Natural killer cell (primary cell): Measurements from ENCODE around the gene NAV2. TPM values are rescaled to one million over a fixed set of nuclear protein-coding genes. Genes with fewer than 3 reads are reported as not detected.
"Not testable (repeated sequence)": the region's sequence is repeated elsewhere in the genome, so short reads cannot be mapped to it uniquely, and the experiment has no call there.

Source experiments
- ATAC-seq, 3 donors: fragments of 150-1000 bp in 2 of 3; fragments of 200-7000 bp in 1 of 3; cut with Tn5 transposase; 1 replicate in 1 of 3; 2 replicates in 2 of 3; pipeline ENCODE4 v1.10.0; 2021; ENCODE audit warnings: mild to moderate bottlenecking in 2 of 3, moderate library complexity in 2 of 3
- DNase-seq, 2 donors: peaks; one replicate each; pipeline versions ENCODE4 v3.0.0 to v3.0.0-alpha.2; 2013 to 2021; ENCODE audit warnings: mixed read lengths in 1 of 2
- H3K27ac ChIP-seq: one replicate; pipeline ENCODE4 v1.5.1; 2013; ENCODE audit warnings: mild to moderate bottlenecking, low read length
- H3K27me3 ChIP-seq: one replicate; pipeline ENCODE4 v1.6.1; 2013; ENCODE audit warnings: low read length; ENCODE audit not compliant: control insufficient read depth, insufficient read depth
- H3K36me3 ChIP-seq: one replicate; pipeline ENCODE4 v1.6.1; 2013; ENCODE audit warnings: low read length; ENCODE audit not compliant: control insufficient read depth, insufficient read depth
- H3K4me1 ChIP-seq: one replicate; pipeline ENCODE4 v1.6.1; 2013; ENCODE audit warnings: low read length; ENCODE audit not compliant: control insufficient read depth, insufficient read depth
- H3K4me3 ChIP-seq: one replicate; pipeline ENCODE4 v1.5.1; 2013; ENCODE audit warnings: low read length
- H3K9me3 ChIP-seq: one replicate; pipeline ENCODE4 v1.6.1; 2013; ENCODE audit warnings: low read length; ENCODE audit not compliant: control insufficient read depth, insufficient read depth
- H3K27ac Mint-ChIP-seq, 2 donors: one replicate each; pipeline ENCODE4 v1.8.0; 2022; ENCODE audit warnings: mild to moderate bottlenecking in 2 of 2, mixed read lengths in 2 of 2, moderate library complexity in 1 of 2
- H3K27me3 Mint-ChIP-seq, 2 donors: one replicate each; pipeline ENCODE4 v1.8.0; 2022; ENCODE audit warnings: low read depth in 2 of 2, mixed read lengths in 2 of 2
- H3K36me3 Mint-ChIP-seq: one replicate; pipeline ENCODE4 v1.8.0; 2022; ENCODE audit warnings: mixed read lengths
- H3K4me1 Mint-ChIP-seq, 2 donors: one replicate each; pipeline ENCODE4 v1.8.0; 2022; ENCODE audit warnings: mixed read lengths in 2 of 2
- H3K4me3 Mint-ChIP-seq: one replicate; pipeline ENCODE4 v1.8.0; 2022; ENCODE audit warnings: mild to moderate bottlenecking, moderate library complexity, mixed read lengths
- H3K9me3 Mint-ChIP-seq, 2 donors: one replicate each; pipeline ENCODE4 v1.8.0; 2022; ENCODE audit warnings: mixed read lengths in 2 of 2
- CTCF ChIP-seq: fragments of 200-600 bp; IDR thresholded peaks from one replicate; pipeline ENCODE4 v1.8.0; 2022; ENCODE audit warnings: antibody characterized with exemption
- WGBS: methylation state at CpG from one replicate; pipeline ENCODE4 v1.1.7; 2013; ENCODE audit warnings: missing lambda C conversion rate; ENCODE audit not compliant: insufficient coverage; 5-methylcytosine and 5-hydroxymethylcytosine counted together
- intact Hi-C: fragments of 100-400 bp; cut with micrococcal nuclease; formaldehyde crosslinking; loops from one replicate; pipeline ENCODE4 v1.14.2; 2022
- total RNA-seq, 4 donors: library from RNA; stranded (reverse); fragments of 120-200 nt in 1 of 4; gene quantifications; one replicate each; pipeline versions ENCODE4 v1.2.3 to v1.2.4, GENCODE V29; 2013 to 2022

The NAV2 gene
- total RNA-seq, 3 donors from 2014 or later (not counting 1 experiment from before 2014, with no cell fraction given): 0.14 to 1.6 (median 0.43) TPM

DNA sequence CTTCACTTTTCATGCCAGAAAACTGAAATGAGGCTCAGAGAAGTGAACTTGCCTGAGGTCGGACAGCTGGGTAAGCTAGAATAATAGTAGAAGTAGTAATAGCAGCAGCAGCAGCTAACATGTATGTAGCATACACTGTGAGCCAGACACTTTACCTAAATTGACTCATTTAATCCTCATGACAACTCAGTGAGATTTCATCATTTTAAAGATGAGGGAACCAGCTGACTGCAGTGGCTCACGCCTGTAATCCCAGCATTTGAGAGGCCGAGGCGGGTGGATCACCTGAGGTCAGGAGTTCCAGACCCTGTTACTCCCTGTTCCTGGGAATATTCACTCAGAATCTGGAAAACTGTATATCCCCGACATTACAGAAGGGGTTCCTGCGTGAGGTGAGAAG, 293.1 kb downstream of the NAV2 start:
- DNase-seq (no peak), ATAC-seq (no peak)
- Histone ChIP-seq H3K4me1 (peaks cover 5% of the 10 kb centered on the region), H3K4me3 (no peak overlapping the region), H3K27me3 (no peaks in the 10 kb centered on the region), H3K36me3 (no peaks in the 10 kb centered on the region), H3K27ac (no peak overlapping the region), H3K9me3 (no peaks in the 10 kb centered on the region)
- H3K4me1 Mint-ChIP-seq: peaks cover 7 to 8% of the 10 kb centered on the region in 2 donors
- H3K9me3 Mint-ChIP-seq: no peaks in the 10 kb centered on the region
- intact Hi-C loops: no loop called here
- peaks cover 0 to 5% of the 10 kb centered on the region in 2 donors for H3K27me3 Mint-ChIP-seq
- no peak for TF ChIP-seq CTCF
- H3K27ac Mint-ChIP-seq: no peak overlapping the region
- 88% methylated on average over 6 of the region's 6 CpGs for WGBS
- no peak overlapping the region for H3K4me3 Mint-ChIP-seq
- H3K36me3 Mint-ChIP-seq: no peaks in the 10 kb centered on the region

DNA sequence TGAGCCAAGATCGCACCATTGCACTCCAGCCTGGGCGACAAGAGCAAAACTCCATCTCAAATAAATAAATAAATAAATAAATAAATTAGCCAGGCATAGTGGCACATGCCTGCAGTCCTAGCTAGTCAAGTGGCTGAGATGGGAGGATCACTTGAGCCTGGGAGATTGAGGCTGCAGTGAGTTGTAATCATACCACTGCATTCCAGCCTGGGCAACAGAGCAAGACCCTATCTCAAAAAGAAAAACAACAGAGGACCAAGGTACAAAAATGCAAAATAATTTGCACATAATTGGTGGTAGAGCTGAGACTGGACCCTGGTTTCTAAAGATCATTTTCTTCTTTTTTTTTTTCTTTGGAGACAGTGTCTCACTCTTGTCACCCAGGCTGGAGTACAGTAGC, 294.0 kb downstream of the NAV2 start:
- intact Hi-C loops, H3K9me3 Mint-ChIP-seq, H3K27ac ChIP-seq, H3K36me3 ChIP-seq, H3K36me3 Mint-ChIP-seq, H3K27me3 ChIP-seq, DNase-seq, H3K4me1 ChIP-seq, H3K27ac Mint-ChIP-seq, H3K9me3 ChIP-seq, H3K4me3 Mint-ChIP-seq, H3K4me1 Mint-ChIP-seq, ATAC-seq, H3K4me3 ChIP-seq, H3K27me3 Mint-ChIP-seq: not testable (repeated sequence)
- WGBS: no CpG with 5 or more reads among the region's 2 CpGs

DNA sequence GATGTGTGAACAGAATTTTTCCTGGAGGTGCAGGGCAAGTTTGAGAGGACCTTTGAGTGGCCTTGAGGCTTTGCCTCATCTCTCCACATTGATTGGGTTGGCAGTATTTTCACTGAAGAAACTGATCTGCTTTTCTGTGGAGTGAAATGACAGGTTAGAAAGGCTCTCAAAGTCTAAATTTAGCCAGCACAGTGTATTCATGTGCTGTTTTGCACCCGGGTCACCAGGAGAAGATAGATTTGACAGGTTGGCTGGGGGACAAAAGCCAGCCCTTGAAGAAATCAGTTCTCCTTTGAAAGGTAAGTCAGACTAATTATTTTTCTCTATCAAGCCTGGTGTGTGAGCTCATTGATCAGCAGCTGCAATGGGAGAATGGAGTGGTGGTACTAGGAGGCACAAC, 294.7 kb downstream of the NAV2 start:
- H3K36me3 ChIP-seq: no peaks in the 10 kb centered on the region
- no peaks in the 10 kb centered on the region for H3K4me1 Mint-ChIP-seq
- H3K9me3 ChIP-seq: no peaks in the 10 kb centered on the region
- DNase-seq (no peak), ATAC-seq (no peak)
- TF ChIP-seq CTCF: no peak
- intact Hi-C loops: no loop called here
- peaks cover 0 to 2% of the 10 kb centered on the region in 2 donors for H3K27me3 Mint-ChIP-seq
- H3K27me3 ChIP-seq: no peaks in the 10 kb centered on the region
- H3K27ac Mint-ChIP-seq: no peak overlapping the region
- no peaks in the 10 kb centered on the region for H3K4me1 ChIP-seq
- H3K9me3 Mint-ChIP-seq: no peaks in the 10 kb centered on the region
- no peak overlapping the region for H3K4me3 ChIP-seq
- no peaks in the 10 kb centered on the region for H3K36me3 Mint-ChIP-seq
- 80% methylated on average over 1 of the region's 1 CpG for WGBS
- H3K27ac ChIP-seq: no peak overlapping the region
- no peak overlapping the region for H3K4me3 Mint-ChIP-seq

- TF ChIP-seq CTCF: no peak
- Mint-ChIP-seq H3K4me1 (peaks cover 0 to under 1% of the 10 kb centered on the region in 2 donors), H3K27ac (no peak overlapping the region), H3K4me3 (no peak overlapping the region), H3K27me3 (peaks cover 2 to 6% of the 10 kb centered on the region in 2 donors), H3K36me3 (no peaks in the 10 kb centered on the region), H3K9me3 (no peaks in the 10 kb centered on the region)
- H3K4me1 ChIP-seq: no peaks in the 10 kb centered on the region
- no peaks in the 10 kb centered on the region for H3K36me3 ChIP-seq
- no peak for ATAC-seq
- no peak overlapping the region for H3K4me3 ChIP-seq
- no peak overlapping the region for H3K27ac ChIP-seq
- no peaks in the 10 kb centered on the region for H3K27me3 ChIP-seq
- WGBS: 68% methylated on average over 6 of the region's 6 CpGs
- intact Hi-C loops: no loop called here
- no peak for DNase-seq
- no peaks in the 10 kb centered on the region for H3K9me3 ChIP-seq
These were observed 295.7 kb downstream of the NAV2 start for GRCh38 chr11:20008190-20008870.
